GM19463 (cell line): ENCODE results near the gene PPFIA1.

Source experiments
- ATAC-seq: cut with Tn5 transposase; IDR thresholded peaks from one replicate; pipeline ENCODE4 v1.9.1; 2021; ENCODE audit warnings: mild to moderate bottlenecking, moderate library complexity; ENCODE audit not compliant: unreplicated experiment

PPFIA1 gene

DNA sequence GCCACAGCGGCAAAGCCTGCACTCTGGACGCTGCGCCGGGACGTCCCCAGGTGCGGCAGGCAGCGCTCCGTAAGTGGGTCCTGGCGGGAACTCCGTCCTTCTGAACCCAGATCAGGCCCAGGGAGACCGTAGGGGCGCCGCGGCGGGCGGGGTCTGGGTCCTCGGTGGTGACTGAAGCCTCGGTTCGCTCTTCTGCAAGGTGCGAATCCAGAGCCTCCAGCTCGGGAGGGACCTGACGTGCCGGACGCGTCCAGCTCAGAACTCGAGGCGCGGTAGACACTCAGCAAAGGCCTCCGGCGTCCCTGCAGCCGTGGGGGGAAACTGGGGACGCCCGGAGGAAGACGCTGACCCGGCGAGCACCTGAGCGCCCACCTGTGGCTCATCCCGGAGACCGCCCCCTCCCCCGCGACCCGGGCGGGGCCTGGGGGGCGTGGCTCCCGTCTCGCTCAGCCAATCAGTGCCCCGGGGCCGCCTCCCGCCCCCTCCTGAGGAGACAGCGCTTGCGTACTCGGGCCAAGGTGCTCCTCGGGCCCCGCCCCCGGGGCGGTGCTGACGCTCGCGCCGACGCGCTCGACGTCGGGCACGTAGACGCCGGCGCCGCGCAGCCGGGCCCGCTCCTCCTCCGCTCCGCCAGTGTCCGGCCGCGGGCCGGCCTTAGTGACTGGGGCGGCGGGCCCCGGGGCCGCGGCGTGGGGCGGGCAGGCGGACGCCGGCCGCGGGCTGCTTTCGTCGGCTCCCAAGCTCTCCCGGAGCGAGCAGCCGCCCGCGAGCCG is at the start of gene PPFIA1:
TSS of gene PPFIA1 (plus strand) at position 587 of the 773 bp plus-strand sequence. CDS start 1,483 bp downstream, outside the sequence.
- ATAC-seq: peak; percentile 93

DNA sequence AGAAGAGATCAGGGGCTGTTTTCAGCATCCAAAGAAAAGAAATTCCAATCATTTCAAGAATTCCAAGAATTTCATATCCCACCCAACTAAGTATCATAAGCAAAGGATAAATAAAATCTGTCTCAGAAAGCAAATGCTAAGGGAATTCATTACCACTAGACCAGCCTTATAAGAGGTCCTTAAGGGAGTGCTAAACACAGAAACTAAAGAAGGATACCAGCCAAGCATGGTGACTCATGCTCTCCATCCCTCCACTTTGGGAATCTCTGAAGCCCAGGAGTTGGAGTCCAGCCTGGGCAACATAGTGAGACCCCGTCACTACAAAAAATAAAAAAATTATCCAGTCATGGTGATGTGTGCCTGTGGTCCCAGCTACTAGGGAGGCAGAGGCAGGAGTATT is 49.6 kb upstream of the PPFIA1 start:
- no peak for ATAC-seq

DNA sequence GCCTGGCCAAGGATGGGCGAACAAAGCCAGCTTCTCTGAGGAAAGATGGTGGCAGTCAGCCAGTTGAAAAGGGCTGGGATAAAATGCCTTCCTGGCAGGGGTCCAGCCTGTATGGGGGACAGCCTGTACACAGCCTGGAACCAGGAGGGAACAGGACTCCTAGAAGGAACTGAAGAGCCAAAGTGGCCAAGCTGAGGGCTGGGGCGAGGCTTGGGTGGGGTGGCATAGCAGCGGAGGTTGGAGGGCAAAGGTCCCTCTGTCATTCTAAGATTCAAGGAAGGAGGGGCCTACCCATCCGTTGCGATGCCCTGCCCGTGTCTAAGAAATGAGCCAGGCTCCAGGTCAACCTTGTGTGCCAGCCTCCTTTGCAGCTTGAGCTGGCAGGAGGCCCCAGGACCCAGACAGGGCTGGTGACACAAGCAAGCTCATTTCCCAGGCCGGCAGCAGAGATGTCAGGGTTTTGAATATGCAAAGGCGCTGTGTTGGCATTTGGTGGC is 44.8 kb upstream of the PPFIA1 start:
- no peak for ATAC-seq

DNA sequence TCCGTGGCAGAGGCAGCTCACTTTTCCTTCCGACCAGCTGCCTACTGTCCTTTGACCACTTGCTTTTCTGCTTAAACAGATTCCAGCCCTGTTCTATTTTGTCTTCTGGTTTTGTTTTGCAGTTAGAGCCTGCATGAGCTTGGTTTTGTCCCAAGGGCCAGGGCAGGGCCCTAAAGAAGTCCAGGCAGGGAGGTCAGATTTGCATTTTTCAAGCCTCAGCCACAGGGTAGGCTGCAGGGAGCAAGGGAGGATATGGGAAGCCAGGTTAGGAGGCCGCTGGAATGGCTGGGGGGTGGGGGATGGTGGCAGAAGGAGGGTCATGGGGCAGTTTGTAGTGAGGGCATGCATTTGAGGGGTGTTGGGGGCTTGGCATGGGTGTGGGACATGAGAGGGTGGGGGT is 44.3 kb upstream of the PPFIA1 start:
- no peak for ATAC-seq

DNA sequence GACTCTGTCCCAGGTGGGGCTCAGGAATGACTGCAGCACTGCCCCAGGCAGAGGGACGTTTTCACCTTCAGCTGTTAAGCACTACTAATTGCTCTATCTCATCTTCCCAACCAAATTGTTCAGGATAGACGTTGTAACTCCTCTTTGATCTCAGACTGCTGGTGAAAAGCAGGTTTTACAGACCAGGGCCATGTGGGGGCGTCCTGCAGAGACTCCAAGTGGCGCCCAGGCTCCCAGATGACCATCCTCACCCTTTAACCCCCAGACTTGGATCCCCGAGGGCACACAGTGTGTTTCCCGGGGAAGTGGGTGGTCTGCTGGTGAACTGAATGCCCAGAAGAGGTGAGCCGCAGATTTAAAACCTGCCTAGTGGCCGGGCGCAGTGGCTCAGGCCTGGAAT is 43.5 kb upstream of the PPFIA1 start:
- ATAC-seq: no peak

DNA sequence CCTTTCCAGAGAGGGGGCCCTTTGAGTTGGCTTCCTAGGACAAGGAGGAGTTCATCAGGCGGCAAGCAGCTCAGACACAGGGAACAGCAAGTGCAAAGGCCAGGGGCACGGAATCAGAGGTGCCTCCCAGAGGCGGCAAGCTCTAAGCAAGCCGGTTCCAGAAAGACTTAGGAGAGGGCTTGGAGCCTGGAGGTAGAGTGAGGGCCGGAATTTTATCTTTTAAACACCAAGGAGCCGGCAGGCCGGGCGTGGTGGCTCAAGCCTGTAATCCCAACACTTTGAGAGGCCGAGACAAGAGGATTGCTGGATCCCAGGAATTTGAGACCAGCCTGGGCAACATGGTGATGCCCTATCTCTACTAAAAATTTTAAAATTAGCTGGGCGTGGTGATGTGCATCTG is 40.8 kb upstream of the PPFIA1 start:
- ATAC-seq: no peak

DNA sequence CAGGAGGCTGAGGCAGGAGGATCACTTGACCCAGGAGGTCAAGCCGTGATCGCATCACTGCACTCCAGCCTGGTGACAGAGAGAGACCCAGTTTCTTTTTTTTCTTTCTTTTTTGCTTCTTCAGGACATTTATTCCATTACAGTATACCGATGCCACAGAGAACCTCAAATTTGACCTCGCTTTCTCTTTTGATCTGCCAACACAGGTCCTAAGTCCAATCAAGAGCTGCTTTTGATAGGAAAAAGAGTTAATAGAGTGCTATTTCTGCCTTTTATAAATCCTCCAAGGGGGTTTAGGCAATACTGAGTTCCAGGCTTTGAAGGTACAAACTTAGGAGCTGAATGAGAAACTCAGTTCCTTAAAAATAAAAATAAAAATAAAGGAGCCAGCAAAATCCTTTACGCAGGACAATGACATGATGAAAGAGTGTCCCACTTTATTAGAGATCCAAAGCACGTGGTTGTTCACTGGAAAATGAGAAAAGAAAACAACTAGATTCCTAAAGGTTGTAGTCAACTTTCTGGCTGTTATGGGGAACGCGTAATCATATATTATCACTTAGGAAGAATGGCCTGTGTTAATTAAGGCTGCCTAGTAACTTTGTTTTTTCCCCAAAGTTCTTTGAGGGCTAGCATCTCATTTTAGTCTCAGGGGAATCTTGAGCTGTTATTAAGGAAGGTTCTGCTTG is 40.2 kb upstream of the PPFIA1 start:
- ATAC-seq: no peak

DNA sequence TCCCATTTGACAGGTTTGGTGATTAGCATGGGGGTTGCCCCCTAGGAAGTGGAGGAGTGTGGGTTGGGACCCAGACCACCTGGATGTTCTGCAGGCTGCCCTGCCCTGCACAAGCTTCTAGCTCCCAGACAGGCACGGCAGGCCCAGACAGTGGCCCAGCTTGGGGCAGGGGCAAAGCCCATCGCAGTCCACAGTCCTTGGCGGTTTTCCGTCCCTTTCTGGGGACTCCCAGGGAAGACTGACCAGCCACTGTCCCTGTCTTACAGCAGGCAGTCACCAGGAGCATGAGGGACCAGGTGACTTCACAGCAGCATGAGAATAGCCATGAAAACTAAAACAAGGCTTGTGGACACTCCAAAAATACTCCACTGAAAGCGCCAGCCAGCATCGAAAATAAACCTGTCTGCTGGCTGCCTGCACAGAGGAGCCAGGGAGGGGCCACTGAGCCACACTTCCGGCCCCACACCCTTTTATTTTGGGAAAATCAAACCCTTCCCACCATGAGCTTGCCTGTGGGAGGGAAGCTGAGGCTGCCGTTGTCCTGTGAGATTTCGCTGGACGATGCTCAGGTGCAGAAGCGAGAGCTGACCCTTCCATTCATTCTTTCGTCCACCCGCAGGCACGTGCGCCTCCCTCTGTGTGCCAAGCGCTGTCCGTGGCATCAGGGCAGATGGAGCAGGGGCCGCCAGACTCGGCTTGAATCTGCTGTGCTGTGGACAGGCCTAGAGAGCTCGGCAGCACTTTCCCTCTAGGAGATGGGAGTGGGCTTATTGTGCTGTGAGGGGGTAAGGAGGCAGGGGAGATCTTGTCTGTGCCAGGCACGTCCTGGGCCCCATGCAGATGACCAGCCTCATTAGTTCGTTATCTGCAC is 39.4 kb upstream of the PPFIA1 start:
- no peak for ATAC-seq

DNA sequence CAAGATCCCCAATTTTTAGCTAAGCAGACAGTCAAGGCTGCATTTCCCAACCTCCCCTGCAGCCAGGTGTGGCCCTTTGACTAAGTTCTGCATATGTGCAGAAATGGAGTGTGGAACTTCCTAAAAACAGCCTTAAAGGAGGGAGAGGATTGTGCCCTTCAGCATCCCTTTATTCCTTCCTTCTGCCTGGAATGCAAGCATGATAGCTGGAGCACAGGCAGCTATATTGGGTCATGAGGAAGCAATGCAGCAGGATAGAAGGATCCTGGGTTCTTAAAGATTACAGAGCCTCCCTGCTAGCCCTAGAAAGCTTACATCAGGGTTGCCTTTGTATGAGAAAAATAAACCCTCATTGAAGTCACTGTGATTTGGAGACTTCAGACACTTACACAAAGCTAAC is 37.5 kb upstream of the PPFIA1 start:
- no peak for ATAC-seq

DNA sequence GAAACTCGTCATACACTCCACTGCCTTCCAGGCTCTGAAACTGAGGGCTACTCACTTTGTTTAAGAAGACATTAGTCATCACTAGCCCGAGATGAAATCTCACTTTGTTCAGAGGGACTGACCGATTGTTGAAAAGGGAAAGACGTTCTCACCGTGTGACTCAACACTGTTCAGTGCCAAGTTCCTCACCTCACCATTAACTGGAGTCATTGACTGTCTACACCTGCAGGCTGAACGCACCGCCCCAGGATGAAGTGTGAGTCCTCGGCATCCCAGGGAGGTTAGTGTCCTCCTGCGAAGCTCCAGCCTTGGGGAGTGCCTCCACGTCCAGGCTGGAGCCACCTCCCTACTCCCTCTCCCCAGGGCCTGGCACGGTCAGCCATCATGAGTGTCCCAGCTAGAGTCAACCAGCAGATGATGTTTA is 37.0 kb upstream of the PPFIA1 start:
- ATAC-seq: no peak

DNA sequence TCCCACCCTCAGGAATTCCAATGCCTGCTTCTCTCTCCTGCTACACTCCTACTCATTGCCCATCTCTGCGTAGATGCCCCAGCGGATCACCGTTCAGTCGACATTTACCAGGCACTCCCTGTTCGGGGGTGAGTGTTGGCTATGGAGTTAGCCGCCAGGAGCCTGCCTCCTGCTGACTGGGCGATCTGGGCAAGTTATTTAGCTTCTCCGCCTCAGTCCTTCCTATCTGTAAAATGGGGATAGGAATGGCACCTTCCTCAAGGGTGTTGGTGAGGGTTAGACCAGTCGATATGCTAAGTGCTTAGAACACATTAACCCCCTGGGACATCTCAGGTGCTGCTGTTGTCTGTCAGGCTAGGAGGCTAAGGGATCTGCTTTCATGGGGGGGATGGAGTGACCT is 36.5 kb upstream of the PPFIA1 start:
- no peak for ATAC-seq

DNA sequence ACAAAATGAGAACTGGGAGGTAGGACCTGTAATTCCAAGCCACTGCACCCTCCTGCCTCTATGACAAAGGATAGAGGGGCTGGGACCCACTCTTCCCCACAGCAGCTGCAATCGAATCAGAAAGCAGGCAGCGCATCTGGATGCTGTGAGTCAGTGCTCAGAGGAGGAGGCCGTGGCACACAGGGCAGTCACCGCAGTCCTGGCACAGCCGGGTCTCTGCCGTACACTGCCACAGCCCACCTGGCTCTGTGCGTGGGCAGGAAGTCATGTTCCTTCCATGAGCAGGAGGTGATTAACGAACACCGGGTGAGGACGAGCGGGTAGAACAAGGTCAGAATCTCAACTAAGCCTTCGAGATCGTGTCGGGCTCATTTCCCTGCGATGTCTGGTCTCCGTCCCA is 30.2 kb upstream of the PPFIA1 start:
- no peak for ATAC-seq

DNA sequence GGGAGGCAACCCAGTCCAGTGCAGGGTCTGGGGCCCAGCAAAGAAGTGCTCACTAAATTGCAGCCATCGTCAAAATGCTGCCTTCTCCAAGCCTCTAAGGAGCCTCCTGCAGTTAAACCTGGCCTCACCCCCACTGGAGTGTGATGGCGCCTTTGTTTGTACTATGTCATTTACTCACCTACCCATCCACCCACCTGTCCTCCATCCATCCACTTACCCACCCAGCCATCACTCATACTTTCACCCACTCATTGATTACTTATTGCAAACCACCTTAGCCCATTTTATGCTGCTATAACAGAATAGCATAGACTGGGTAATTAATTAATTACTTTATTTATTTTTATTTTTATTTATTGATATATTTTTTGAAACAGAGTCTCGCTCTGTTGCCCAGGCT is 28.8 kb upstream of the PPFIA1 start:
- ATAC-seq: no peak

DNA sequence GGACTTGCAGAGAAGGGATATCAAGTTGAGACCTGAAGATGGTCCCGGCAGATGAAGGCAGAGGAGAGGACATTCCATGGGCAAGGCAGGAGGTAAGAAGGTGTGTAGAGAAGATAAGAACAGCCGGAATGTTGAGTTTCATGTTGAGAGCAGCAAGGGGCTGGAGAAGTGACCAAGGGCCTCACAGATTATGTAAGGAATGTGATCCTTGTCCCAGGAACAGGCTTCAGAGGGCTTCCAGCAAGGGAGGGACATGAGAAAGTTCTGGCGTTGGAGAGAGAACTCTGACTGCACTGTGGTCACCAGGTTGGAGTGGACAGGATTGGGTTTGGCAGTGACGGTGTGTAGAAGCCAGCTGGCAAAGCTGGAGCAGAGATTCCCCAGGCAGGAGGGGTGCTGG is 27.6 kb upstream of the PPFIA1 start:
- ATAC-seq: no peak

DNA sequence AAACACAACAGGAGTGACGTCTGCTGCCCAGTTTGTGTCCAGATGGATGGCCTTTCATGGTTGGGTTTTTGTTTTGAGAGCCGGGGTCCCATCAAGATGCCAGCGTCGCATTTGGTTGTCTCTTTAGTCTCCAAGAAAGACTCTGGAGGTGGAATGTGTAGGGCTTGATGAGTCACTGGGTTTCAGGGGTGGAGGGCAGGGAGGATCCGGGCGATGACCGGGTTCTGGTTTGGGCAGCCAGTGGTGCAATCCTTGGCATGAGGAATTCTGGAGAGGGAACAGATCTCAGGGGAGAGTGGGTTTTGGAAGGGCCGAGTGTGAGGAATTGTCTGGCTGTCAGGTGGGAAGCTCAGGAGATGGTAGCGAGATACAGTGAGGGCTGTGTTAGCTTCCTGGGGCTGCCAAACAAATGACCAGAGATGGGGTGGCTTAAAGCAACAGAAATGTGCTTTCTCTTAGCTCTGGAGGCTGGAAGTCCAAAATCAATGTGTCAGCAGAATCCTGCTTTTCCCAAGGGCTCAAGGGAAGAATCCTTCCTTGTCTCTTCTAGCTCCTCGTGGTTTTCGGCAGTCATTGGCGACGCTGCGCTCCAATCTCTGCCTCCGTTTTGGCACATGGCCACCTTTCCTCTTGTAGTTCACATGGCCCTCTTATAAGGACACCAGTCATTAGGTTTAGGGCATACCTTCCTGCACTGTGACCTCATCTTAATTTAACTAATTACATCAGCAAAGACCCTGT is 26.4 kb upstream of the PPFIA1 start:
- ATAC-seq: no peak

DNA sequence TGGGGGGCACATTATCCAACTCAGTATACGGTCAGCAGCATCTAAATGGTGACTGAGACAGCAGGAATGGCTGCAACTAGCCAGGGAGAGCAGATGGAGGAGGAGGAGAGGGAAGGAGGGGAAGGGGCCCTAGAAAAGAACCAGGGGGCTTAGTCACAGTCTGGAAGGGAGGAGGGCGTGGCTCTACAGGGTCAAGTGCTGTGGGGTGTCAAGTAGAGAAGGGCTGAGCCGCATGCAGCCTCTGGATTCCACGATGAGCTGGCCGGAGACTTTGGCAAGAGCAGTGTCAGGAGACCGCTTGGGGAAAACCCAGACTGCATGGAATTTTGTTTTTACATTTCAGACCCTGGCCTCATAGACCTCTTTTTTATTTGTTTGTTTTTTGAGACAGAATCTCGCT is 25.8 kb upstream of the PPFIA1 start:
- ATAC-seq: no peak

DNA sequence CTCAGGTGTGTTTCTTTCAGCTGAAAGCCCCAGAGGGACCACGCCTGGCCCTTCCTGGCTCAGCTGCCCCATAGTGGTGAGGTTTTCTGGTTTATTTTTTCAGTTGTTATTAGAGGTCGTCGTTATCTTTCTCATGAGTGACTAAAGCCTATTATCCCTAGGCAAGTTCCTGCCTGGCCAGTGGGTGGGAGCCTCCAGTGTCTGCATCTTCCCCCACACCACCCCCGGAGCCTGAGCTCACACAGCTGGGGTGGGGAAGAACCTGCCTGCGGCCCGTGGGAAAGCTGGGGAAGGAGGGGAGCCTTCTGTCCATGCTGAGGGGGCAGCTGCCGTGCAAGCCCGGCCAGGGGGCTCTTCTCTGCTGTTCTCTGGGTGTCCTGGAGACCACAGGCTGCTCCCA is 24.3 kb upstream of the PPFIA1 start:
- ATAC-seq: no peak

DNA sequence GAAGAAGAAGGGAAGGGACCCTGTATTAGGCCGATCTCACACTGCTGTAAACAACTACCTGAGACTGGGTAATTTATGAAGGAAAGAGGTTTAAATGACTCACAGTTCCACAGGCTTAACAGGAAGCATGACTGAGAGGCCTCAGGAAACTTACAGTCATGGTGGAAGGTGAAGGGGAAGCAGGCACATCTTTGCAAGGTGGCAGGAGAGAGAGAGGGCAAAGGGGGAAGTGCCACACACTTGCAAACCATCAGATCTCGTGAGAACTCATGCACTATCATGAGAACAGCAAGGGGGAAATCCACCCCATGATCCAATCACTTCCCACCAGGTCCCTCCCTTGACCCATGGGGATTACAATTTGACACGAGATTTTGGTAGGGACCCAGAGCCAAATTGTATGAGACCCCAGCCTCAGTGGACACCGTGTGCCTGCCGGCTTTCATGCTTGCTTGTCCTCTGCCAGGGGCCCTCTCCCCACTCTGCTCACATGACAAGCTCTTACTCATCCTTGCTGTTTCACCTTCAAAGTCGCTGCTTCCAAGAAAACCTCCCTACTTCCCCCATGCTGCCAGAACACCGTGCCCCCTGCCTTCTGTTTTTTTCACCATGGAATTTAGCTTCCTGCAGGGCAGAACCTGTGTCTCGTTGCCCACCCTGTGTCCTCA is 23.3 kb upstream of the PPFIA1 start:
- no peak for ATAC-seq

DNA sequence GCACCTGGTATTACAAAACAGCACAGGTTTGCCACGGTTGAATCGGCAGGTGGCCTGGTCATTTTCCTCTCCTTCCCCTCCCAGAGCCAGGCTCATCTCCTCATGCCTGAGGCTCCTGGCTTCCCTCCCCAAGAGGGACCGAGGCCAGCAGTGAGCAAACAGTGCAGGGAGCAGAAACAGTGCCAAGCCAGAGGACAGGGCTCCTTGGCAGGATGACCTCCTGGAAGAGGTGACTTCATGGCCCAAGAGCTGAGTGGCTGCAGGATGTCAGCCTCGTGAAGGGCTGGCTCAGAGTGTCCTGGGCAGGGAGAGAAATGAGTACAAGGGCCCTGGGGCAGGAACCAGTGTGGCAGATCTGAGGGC is 22.8 kb upstream of the PPFIA1 start:
- ATAC-seq: no peak
